ENCODE measurements around the gene GNAL. TPM values are rescaled to one million over a fixed set of nuclear protein-coding genes. Genes with fewer than 3 reads are reported as not detected.

Gene GNAL
- total RNA-seq, 1 experiment from 2014 or later, result 24.0 TPM

GRCh38 chr18:11866764-11867163 is 177.7 kb downstream of the GNAL start:
- H3K27ac ChIP-seq (ENCODE audit: insufficient read length, low read depth, low read length), result no peak overlapping the region
- H2BK120ac ChIP-seq (ENCODE audit: low read depth, low read length, poor library complexity, severe bottlenecking), result no peak overlapping the region
- no peak overlapping the region for H2AK5ac ChIP-seq (ENCODE audit: insufficient read length, low read length)
- Mint-ChIP-seq H3K27me3 (ENCODE audit: low read depth) (no peaks in the 10 kb centered on the region), H3K36me3 (ENCODE audit: insufficient read depth in 1 of 3, low read depth in 3 of 3) (peaks cover 8 to 25% (median 13%) of the 10 kb centered on the region in 3 experiments; a peak in 6 of 7 replicates), H3K27ac (peak overlapping the region; percentile 50 to 93 (median 91); a peak in 5 of 7 replicates), H3K4me3 (no peak overlapping the region), H3K4me1 (peaks cover 7 to 8% of the 10 kb centered on the region in 2 experiments), H3K9me3 (no peaks in the 10 kb centered on the region)
- H3K9ac ChIP-seq (ENCODE audit: extremely low read depth, insufficient read length, low read length), result no peak overlapping the region
- no peak overlapping the region for H2BK15ac ChIP-seq (ENCODE audit: low read depth, low read length)
- no peak for DNase-seq
- no peaks in the 10 kb centered on the region for H3K79me1 ChIP-seq (ENCODE audit: insufficient read depth, low read depth, low read length, poor library complexity, severe bottlenecking)
- H3T11ph ChIP-seq (ENCODE audit: low read length), result no peak overlapping the region
- no peak for TF ChIP-seq CTCF (conservative IDR thresholded peaks at IDR 0.05)
- H3K18ac ChIP-seq (ENCODE audit: insufficient read length, low read depth, low read length), result no peak overlapping the region
- no CpG with 5 or more reads among the region's 5 CpGs for WGBS (ENCODE audit: extremely low coverage, insufficient read length, low lambda C conversion rate)
- H2BK20ac ChIP-seq (ENCODE audit: low read depth, low read length, poor library complexity, severe bottlenecking), result no peak overlapping the region
- no peak overlapping the region for H4K91ac ChIP-seq (ENCODE audit: insufficient read length, low read depth, low read length)
- no peak overlapping the region for H3K4me2 ChIP-seq (ENCODE audit: insufficient read depth, insufficient read length, low read length)
- H3K9me3 ChIP-seq (ENCODE audit: control insufficient read depth, low read depth, low read length), result no peaks in the 10 kb centered on the region
- H3K56ac ChIP-seq (ENCODE audit: insufficient read length, low read depth, low read length), result no peak overlapping the region
- no peak overlapping the region for H3K14ac ChIP-seq (ENCODE audit: insufficient read depth, low read length)
- H2BK12ac ChIP-seq (ENCODE audit: insufficient read length, low read depth, low read length), result no peak overlapping the region
- no peak overlapping the region for H4K5ac ChIP-seq (ENCODE audit: insufficient read length, low read depth, low read length)
- no peak overlapping the region for H3K23ac ChIP-seq (ENCODE audit: insufficient read length, low read depth, low read length)
- no peak overlapping the region for H2AFZ ChIP-seq (ENCODE audit: low read length)
- no peak overlapping the region for H3K4ac ChIP-seq (ENCODE audit: low read depth, low read length)
- no peaks in the 10 kb centered on the region for H3K23me2 ChIP-seq (ENCODE audit: insufficient read length, low read depth, low read length, poor library complexity, severe bottlenecking)
- H3K27me3 ChIP-seq (ENCODE audit: insufficient read depth, low read length), result no peaks in the 10 kb centered on the region
- H4K8ac ChIP-seq (replicated peaks; ENCODE audit: insufficient read length, low read depth, low read length), result no peak overlapping the region
- peaks cover 4% of the 10 kb centered on the region for H3K4me1 ChIP-seq (ENCODE audit: insufficient read depth, low read length)
- H2BK5ac ChIP-seq (ENCODE audit: insufficient read length, low read length), result no peak overlapping the region
- H3K79me2 ChIP-seq (ENCODE audit: insufficient read depth, low read length), result no peaks in the 10 kb centered on the region
- H4K20me1 ChIP-seq (ENCODE audit: control insufficient read depth, insufficient read depth, insufficient read length), result no peaks in the 10 kb centered on the region
